Measurements from ENCODE around the gene CAV1.
A peak's percentile ranks its signal among the peaks of the same experiment; 100 is the strongest.

CAV1 gene

GRCh38 chr7:116560021-116560970 lies 35.5 kb downstream of the CAV1 start:
- no peak for DNase-seq

GRCh38 chr7:116561697-116562483 lies 37.1 kb downstream of the CAV1 start:
- no peak for DNase-seq

GRCh38 chr7:116562529-116563121 lies 37.8 kb downstream of the CAV1 start:
- DNase-seq: no peak

GRCh38 chr7:116565981-116566380 lies 41.1 kb downstream of the CAV1 start:
- DNase-seq: no peak

GRCh38 chr7:116566666-116567065 lies 41.8 kb downstream of the CAV1 start:
- DNase-seq: no peak

- no peak for DNase-seq
Measured at GRCh38 chr7:116569737-116570136, 44.9 kb downstream of the CAV1 start.

GRCh38 chr7:116570306-116570705 lies 45.5 kb downstream of the CAV1 start:
- DNase-seq: no peak

GRCh38 chr7:116571037-116571436 lies 46.2 kb downstream of the CAV1 start:
- peak; percentile 47 for DNase-seq

GRCh38 chr7:116571552-116571951 lies 46.7 kb downstream of the CAV1 start:
- no peak for DNase-seq

- DNase-seq: no peak
Measured at GRCh38 chr7:116572036-116572435, 47.2 kb downstream of the CAV1 start.

- DNase-seq: no peak
Measured at GRCh38 chr7:116573541-116573940, 48.7 kb downstream of the CAV1 start.

GRCh38 chr7:116574025-116574822 lies 49.4 kb downstream of the CAV1 start:
- DNase-seq: no peak

GRCh38 chr7:116575853-116576252 lies 51.0 kb downstream of the CAV1 start:
- DNase-seq: no peak

- no peak for DNase-seq
Measured at GRCh38 chr7:116576350-116577319, 51.8 kb downstream of the CAV1 start.

GRCh38 chr7:116577320-116577871 lies 52.6 kb downstream of the CAV1 start:
- DNase-seq: no peak

- DNase-seq: no peak
Measured at GRCh38 chr7:116578526-116578925, 53.7 kb downstream of the CAV1 start.

- no peak for DNase-seq
Measured at GRCh38 chr7:116579322-116579721, 54.5 kb downstream of the CAV1 start.

GRCh38 chr7:116579835-116580234 lies 55.0 kb downstream of the CAV1 start:
- no peak for DNase-seq

GRCh38 chr7:116582164-116582732 lies 57.4 kb downstream of the CAV1 start:
- DNase-seq: no peak

- no peak for DNase-seq
Measured at GRCh38 chr7:116582806-116583444, 58.1 kb downstream of the CAV1 start.

All from DMS53 (cell line).